GM19324 (cell line): ENCODE measurements around the gene SH3BGRL3.
A peak's percentile ranks its signal among the peaks of the same experiment; 100 is the strongest.

Experiments
- ATAC-seq: cut with Tn5 transposase; IDR thresholded peaks from one replicate; pipeline ENCODE4 v1.9.1; 2021; ENCODE audit warnings: mild to moderate bottlenecking, moderate library complexity; ENCODE audit not compliant: unreplicated experiment, low FRiP score

The SH3BGRL3 gene

GRCh38 chr1:26277261-26277661, 2.6 kb upstream of the SH3BGRL3 start:
- ATAC-seq: no peak

GRCh38 chr1:26277719-26278118, 2.2 kb upstream of the SH3BGRL3 start:
- ATAC-seq: no peak

GRCh38 chr1:26278303-26278702, 1.6 kb upstream of the SH3BGRL3 start:
- no peak for ATAC-seq

GRCh38 chr1:26278724-26279455, 996 bp upstream of the SH3BGRL3 start:
- no peak for ATAC-seq

GRCh38 chr1:26280333-26281042, 602 bp downstream of the SH3BGRL3 start:
- ATAC-seq: no peak

- no peak for ATAC-seq
Measured at GRCh38 chr1:26281091-26281958, 1.4 kb downstream of the SH3BGRL3 start.

GRCh38 chr1:26281971-26282370, 2.1 kb downstream of the SH3BGRL3 start:
- no peak for ATAC-seq

GRCh38 chr1:26282401-26282918, 2.6 kb downstream of the SH3BGRL3 start:
- no peak for ATAC-seq

- no peak for ATAC-seq
Measured at GRCh38 chr1:26283279-26283853, 3.5 kb downstream of the SH3BGRL3 start.

GRCh38 chr1:26283871-26284596, 4.1 kb downstream of the SH3BGRL3 start:
- ATAC-seq: no peak

- no peak for ATAC-seq
Measured at GRCh38 chr1:26284597-26285347, 4.9 kb downstream of the SH3BGRL3 start.

- ATAC-seq: no peak
Measured at GRCh38 chr1:26285366-26286063, 5.6 kb downstream of the SH3BGRL3 start.

GRCh38 chr1:26286064-26286416, 6.2 kb downstream of the SH3BGRL3 start:
- no peak for ATAC-seq

- ATAC-seq: no peak
Measured at GRCh38 chr1:26287033-26287711, 7.3 kb downstream of the SH3BGRL3 start.

- no peak for ATAC-seq
Measured at GRCh38 chr1:26287811-26288210, 7.9 kb downstream of the SH3BGRL3 start.

- ATAC-seq: no peak
Measured at GRCh38 chr1:26288311-26288941, 8.5 kb downstream of the SH3BGRL3 start.

GRCh38 chr1:26289158-26290059, 9.5 kb downstream of the SH3BGRL3 start:
- peak; percentile 47 for ATAC-seq
